ENCODE results near the gene SFMBT1.
"Not testable (repeated sequence)": the region's sequence is repeated elsewhere in the genome, so short reads cannot be mapped to it uniquely, and the experiment has no call there.

SFMBT1 gene

DNA sequence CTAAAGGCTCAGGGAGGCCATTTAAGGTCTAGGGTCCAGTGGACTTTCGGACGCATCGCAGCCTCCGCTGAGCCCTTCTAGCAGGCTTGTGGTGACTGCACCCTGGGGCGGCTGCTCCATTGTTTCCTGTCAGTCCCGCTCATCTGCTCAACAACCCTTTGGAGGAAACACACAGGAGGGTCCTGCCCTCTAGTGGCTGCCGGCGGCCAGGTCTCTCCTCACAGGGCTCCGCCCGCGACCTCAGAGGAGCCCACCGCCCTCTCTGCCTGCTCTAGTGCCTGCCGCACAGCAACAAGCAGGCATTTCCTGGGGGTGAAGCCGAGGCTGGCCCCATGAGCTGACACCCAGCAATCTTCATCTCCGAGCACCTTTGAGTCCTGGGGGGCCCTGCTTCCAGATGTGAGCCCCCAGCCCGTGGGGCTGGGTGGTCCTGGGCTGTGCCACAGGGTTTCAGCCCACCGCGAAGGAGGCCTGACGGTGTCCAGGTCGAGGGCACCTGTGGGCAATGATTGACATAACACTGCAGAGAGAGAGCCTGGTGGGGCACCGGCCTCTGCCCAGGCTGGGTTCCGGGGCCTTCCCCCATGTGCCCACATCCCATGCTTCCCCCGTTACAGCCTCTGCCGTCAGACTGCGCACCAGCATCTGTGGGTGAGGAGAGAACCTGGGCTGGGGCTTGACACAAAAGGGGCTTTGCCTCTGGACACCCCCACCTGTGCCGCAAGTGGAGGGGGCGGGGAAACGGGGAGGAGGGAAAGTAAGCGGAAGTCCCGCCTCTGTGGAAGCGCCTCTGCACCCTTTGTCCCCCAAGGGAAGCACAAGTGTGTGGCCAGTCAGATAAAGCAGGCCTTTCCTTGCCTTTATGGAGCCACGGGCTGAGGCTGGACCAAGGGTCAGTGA lies 27.0 kb upstream of the SFMBT1 start:
- DNase-seq: peak; percentile 84 to 86

- no peak for DNase-seq
Observed at GRCh38 chr3:53071882-53072431, 26.1 kb upstream of the SFMBT1 start.

GRCh38 chr3:53069422-53070068 lies 23.7 kb upstream of the SFMBT1 start:
- no peak for DNase-seq

GRCh38 chr3:53068176-53068575 lies 22.3 kb upstream of the SFMBT1 start:
- DNase-seq: no peak

DNA sequence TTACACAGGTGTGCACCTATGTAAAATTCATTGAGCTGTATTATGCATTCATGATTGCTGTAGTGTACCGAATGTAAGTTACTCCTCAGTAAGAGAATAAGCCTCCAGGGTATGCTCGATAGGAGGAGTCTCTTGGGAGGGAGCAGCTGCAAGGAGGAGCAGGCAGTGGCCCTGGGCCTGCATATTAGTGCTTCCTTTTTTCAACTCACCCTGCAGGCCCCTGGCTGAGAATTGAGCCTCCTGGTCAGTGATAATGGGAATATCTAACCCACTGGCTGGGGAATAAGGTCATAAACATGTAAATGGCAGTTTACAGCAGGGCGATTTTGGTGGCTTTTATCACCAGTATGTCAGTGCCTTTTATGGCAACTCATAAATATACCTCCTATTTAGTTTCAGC lies 21.7 kb upstream of the SFMBT1 start:
- DNase-seq: no peak

GRCh38 chr3:53065841-53066480 lies 20.1 kb upstream of the SFMBT1 start:
- DNase-seq: no peak

- no peak for DNase-seq
Observed at GRCh38 chr3:53062905-53063304, 17.0 kb upstream of the SFMBT1 start.

- no peak for DNase-seq
Observed at GRCh38 chr3:53056442-53056841, 10.6 kb upstream of the SFMBT1 start.

- not testable (repeated sequence) for DNase-seq
Observed at GRCh38 chr3:53054233-53054632, 8.4 kb upstream of the SFMBT1 start.

DNA sequence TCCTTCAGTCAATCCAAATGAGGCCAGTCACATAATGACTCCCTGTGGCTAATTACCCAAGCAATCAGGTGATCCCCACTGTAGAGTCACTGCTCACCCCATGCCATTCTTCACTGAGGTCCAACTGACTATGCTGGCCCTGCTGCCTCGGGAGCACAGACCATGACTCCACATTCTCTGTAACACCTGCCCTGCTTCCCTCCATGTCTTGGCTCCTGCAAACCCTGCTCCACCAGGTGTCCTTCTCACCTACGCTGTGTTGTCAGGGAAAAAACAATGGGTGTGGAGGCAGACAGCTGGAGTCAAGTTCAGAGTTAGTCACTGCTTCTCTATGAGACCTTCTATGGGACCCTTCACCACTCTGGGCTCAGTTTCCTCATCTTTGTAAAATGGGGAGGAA lies 6.1 kb upstream of the SFMBT1 start:
- no peak for DNase-seq

- no peak for DNase-seq
Observed at GRCh38 chr3:53049987-53050386, 4.1 kb upstream of the SFMBT1 start.

DNA sequence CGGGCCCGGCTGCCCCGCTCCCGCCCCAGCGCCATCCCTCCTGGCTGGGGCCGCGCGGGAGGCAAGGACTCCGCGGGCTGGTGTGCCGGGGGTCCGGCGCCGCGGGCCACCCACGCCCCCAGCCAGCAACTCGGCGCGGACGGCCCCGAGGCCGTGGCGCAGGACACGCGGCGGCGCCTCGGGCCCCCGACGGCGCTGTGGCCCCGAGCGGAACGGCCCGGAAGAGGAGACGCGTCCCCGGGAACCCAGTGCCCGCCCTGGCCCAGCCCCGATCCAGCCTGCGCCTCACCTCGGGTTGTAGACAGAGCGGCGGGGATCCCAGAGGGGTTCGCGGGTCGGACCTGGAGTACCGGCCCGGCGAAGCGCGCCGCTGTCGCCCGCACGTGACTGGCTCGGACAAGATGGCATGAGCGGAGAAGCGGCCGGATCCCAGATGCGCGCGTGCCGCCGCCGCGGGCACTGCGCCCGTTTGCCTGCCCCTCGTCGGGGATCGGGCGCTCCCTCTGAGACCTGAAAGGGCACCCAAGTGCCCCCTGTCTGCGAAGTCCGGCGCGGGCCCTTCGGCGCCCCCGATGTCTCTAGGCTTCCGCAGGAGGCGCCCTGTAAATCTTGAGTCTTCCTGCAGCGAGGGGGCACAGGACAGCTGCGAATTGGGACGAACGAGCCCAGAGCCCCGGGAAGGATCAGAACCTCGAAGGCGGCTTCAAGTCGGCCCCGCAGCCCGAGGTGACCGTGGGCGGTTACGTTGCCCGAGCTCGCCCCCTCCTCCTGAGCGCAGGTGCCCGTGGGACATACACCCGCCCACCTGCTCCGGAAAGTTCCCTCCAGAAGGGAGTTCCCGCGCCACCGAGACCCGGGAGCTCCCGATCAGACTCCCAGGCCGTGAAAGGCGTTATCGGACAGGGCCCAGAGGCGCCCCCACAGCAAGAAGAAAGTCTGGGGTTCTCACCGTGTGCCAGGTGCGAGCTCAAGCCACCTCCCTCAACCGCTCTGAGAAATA lies 598 bp upstream of the SFMBT1 start:
- peak; percentile 43 to 46 for DNase-seq

DNA sequence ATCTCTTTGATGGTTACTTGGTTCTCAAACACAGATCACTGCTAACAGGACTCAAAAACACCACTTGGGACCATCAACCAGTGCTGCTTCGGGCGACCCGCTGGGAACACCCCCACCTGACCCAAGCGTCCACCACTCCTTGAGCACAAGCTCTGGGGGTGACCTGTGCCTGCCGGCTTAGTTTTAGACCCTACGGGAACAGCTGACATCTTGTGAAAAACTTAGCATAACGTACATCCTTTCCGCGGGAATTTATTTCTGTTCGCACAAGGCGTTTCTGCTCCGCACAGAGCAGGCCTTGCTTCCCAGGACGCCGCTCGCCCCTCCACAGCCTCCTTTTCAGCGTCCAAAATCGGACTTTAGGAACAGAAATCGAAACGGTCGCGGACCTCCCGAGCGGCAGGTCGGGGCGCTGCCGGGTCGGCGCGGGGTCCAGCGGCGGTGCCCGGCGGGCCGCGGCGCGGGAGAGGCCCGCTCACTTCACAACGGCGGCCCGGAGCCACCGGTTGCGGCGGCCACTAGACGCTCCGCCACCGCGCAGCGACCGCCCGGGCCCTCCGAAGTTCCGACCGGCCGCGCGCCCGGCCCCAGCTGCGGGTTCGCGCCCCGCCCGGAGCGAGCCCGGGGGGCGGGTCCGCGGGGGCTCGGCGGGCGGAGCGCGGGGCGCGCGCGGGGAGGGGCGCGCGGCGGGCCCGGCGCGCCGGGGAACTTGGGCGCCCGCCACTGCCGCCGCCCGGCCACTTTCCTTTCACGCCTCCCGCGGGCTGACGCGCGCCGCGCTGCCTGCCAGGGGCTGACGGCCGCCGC lies 959 bp downstream of the SFMBT1 start:
- peak; percentile 36 to 50 for DNase-seq

DNA sequence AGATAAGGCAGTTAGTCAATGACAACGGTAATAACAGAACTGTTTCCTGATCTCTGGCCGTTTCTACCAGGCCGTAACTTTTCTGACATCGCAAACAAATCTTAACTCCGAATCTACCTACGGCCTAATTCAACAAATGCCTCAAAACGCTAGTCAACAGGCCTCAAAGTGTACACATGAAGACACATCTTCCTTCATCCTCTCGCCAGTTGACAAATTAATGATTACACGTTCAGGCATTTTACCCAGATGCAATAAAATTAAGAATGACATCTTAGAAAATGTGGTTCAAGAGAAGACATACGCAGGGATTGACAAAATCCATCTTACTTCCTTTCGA lies 1.5 kb downstream of the SFMBT1 start:
- DNase-seq: no peak

GRCh38 chr3:53043738-53044137 lies 2.1 kb downstream of the SFMBT1 start:
- DNase-seq: no peak

GRCh38 chr3:53042651-53043050 lies 3.2 kb downstream of the SFMBT1 start:
- DNase-seq: no peak

DNA sequence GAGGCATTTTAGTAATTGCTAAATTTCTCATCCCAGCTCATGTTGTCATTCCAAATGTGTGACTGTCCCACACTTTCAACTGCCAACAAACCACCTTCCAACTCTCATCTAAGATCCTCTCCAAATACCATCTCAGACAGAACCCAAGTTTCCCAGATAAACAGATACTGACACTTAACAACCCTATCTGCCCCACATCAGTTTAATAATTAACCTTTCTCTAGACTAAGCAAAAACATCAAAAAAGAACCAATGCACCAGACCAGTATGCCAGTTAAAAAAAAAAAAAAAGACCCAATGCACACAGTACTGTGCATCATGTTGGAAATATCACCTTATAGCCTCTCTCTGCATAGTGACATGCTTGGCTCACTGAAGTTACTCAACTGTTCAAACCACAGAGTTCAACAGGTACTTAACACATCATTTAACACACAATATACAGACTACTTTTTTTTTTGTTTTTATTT lies 5.5 kb downstream of the SFMBT1 start:
- no peak for DNase-seq

GRCh38 chr3:53039376-53039752 lies 6.5 kb downstream of the SFMBT1 start:
- no peak for DNase-seq

- DNase-seq: no peak
Observed at GRCh38 chr3:53038679-53039375, 7.0 kb downstream of the SFMBT1 start.

- DNase-seq: no peak
Observed at GRCh38 chr3:53035825-53036619, 9.9 kb downstream of the SFMBT1 start.
